Keratinocyte (primary cell): ENCODE results near the gene ZNF24. TPM values are rescaled to one million over a fixed set of nuclear protein-coding genes. Genes with fewer than 3 reads are reported as not detected.

Experiments
- DNase-seq: peaks from one replicate; pipeline ENCODE4 v3.0.0-alpha.2; 2011; ENCODE audit warnings: low read depth, missing footprints, low spot score
- FAIRE-seq: peaks from 2 replicates; lab custom pipeline; 2011; peaks lifted over from hg19 to GRCh38; lab: Jason Lieb, UNC
- H2AFZ ChIP-seq: 2 replicates; pipeline ENCODE4 v1.6.0; 2012; ENCODE audit warnings: low read length, control low read depth, inconsistent platforms; ENCODE audit not compliant: control insufficient read depth
- H3K27ac ChIP-seq: 2 replicates; pipeline ENCODE4 v1.5.1; 2011; ENCODE audit warnings: low read length; ENCODE audit not compliant: control insufficient read depth, insufficient read depth
- H3K27me3 ChIP-seq: 3 replicates; pipeline ENCODE4 v1.6.0; 2011; ENCODE audit warnings: low read length; ENCODE audit not compliant: control insufficient read depth, insufficient read depth; ENCODE audit errors: extremely low read depth
- H3K36me3 ChIP-seq, 2 experiments: 2 replicates in 1 of 2; 3 replicates in 1 of 2; pipeline ENCODE4 v1.5.1; 2011; ENCODE audit warnings: low read length in 2 of 2, mild to moderate bottlenecking in 1 of 2; ENCODE audit not compliant: control insufficient read depth in 2 of 2, insufficient read depth in 2 of 2; ENCODE audit errors: extremely low read depth in 1 of 2
- H3K4me1 ChIP-seq: 3 replicates; pipeline ENCODE4 v1.5.1; 2011; ENCODE audit warnings: low read length; ENCODE audit not compliant: control insufficient read depth, insufficient read depth; ENCODE audit errors: extremely low read depth
- H3K4me2 ChIP-seq: 3 replicates; pipeline ENCODE4 v1.6.0; 2011; ENCODE audit warnings: low read depth, low read length; ENCODE audit not compliant: control insufficient read depth, insufficient read depth; ENCODE audit errors: extremely low read depth
- H3K4me3 ChIP-seq, 3 experiments: fragments of 200-600 bp in 1 of 3; sonication (generic) in 1 of 3; 2 replicates in 2 of 3; 3 replicates in 1 of 3; pipeline ENCODE4 v1.5.1; 2011 to 2016; ENCODE audit warnings: low read length in 3 of 3, mild to moderate bottlenecking in 3 of 3, control low read depth in 2 of 3, inconsistent platforms in 1 of 3, low read depth in 1 of 3, mixed read lengths in 1 of 3, mixed run types in 1 of 3, moderate library complexity in 1 of 3; ENCODE audit not compliant: control insufficient read depth in 2 of 3, insufficient read depth in 2 of 3; ENCODE audit errors: extremely low read depth in 1 of 3
- H3K79me2 ChIP-seq: 2 replicates; pipeline ENCODE4 v1.6.0; 2012; ENCODE audit warnings: low read length; ENCODE audit not compliant: control insufficient read depth, insufficient read depth
- H3K9ac ChIP-seq: 3 replicates; pipeline ENCODE4 v1.6.0; 2011; ENCODE audit warnings: low read length; ENCODE audit not compliant: control insufficient read depth, insufficient read depth; ENCODE audit errors: extremely low read depth
- H3K9me1 ChIP-seq: 3 replicates; pipeline ENCODE4 v1.6.0; 2011; ENCODE audit warnings: low read length; ENCODE audit not compliant: control insufficient read depth, insufficient read depth; ENCODE audit errors: extremely low read depth
- H3K9me3 ChIP-seq: 2 replicates; pipeline ENCODE4 v1.5.1; 2012; ENCODE audit warnings: low read depth, low read length; ENCODE audit not compliant: control insufficient read depth
- H4K20me1 ChIP-seq: 3 replicates; pipeline ENCODE4 v1.6.0; 2011; ENCODE audit warnings: low read length; ENCODE audit not compliant: control insufficient read depth, insufficient read depth; ENCODE audit errors: extremely low read depth
- EZH2 ChIP-seq: IDR thresholded peaks from one replicate; pipeline ENCODE4 v1.6.1; 2012; ENCODE audit warnings: inconsistent platforms, mild to moderate bottlenecking, low read length, moderate library complexity
- dilution Hi-C: fragments of 300-500 bp; cut with MboI; formaldehyde crosslinking; loops from one replicate; pipeline ENCODE4 v1.7.0; 2020; ENCODE audit warnings: low sequenced_read_pairs; ENCODE audit not compliant: extremely low pct_ligation_motif_present
- polyA plus RNA-seq, 5 experiments: library from polyadenylated mRNA; depleted of rRNA in 3 of 5; stranded (reverse) in 3 of 5; stranded (forward) in 1 of 5; unstranded in 1 of 5; fragments of >200 nt; gene quantifications; 1 replicate in 1 of 5; 2 replicates in 3 of 5; 3 replicates in 1 of 5; pipeline versions ENCODE4 v1.2.1 to v1.2.3, GENCODE V29; 2011 to 2012; ENCODE audit warnings: missing spikeins in 2 of 5, low read depth in 1 of 5, low replicate concordance in 1 of 5
- TF ChIP-seq, protein P1 (sequence below), 3 experiments: IDR thresholded peaks in 1 of 3; conservative IDR thresholded peaks in 1 of 3; optimal IDR thresholded peaks in 1 of 3; 2 replicates in 2 of 3; 3 replicates in 1 of 3; pipeline versions ENCODE3 to v1.5.1; 2011; ENCODE audit warnings: low read length in 3 of 3, mild to moderate bottlenecking in 3 of 3, moderate library complexity in 2 of 3, control low read depth in 1 of 3, inconsistent platforms in 1 of 3; ENCODE audit not compliant: insufficient read depth in 2 of 3; ENCODE audit errors: extremely low read depth in 1 of 3

The ZNF24 gene
- polyA plus RNA-seq, 1 donor (not counting 4 experiments of a cell fraction or from before 2014, with no cell fraction given): 20.3 TPM

DNA sequence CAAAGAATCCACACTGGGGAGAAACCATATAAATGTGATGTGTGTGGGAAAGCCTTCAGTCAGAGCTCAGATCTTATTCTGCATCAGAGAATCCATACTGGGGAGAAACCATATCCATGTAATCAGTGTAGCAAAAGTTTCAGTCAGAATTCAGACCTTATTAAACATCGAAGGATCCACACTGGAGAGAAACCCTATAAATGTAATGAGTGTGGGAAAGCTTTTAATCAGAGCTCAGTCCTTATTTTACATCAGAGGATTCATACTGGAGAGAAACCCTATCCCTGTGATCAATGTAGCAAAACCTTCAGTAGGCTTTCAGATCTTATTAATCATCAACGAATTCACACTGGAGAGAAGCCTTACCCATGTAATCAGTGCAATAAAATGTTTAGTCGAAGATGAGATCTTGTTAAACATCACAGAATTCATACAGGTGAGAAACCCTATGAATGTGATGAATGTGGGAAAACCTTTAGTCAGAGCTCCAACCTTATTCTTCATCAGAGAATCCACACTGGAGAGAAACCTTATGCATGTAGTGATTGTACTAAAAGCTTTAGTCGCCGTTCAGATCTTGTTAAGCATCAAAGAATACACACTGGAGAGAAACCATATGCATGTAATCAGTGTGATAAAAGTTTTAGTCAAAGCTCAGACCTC, 37.5 kb downstream of the ZNF24 start:
- Histone ChIP-seq H3K4me1 (peaks cover 5% of the 10 kb centered on the region), H3K9ac (no peak overlapping the region), H3K79me2 (peaks cover 8% of the 10 kb centered on the region), H2AFZ (no peak overlapping the region), H3K4me2 (no peak overlapping the region), H3K9me1 (no peaks in the 10 kb centered on the region), H3K27me3 (no peaks in the 10 kb centered on the region), H3K9me3 (peaks cover 50% of the 10 kb centered on the region), H3K4me3 (no peak overlapping the region), H3K27ac (no peak overlapping the region), H3K36me3 (peaks cover 20 to 23% of the 10 kb centered on the region in 2 experiments), H4K20me1 (no peaks in the 10 kb centered on the region)
- dilution Hi-C loops: no loop called here
- TF ChIP-seq, protein P1, sequence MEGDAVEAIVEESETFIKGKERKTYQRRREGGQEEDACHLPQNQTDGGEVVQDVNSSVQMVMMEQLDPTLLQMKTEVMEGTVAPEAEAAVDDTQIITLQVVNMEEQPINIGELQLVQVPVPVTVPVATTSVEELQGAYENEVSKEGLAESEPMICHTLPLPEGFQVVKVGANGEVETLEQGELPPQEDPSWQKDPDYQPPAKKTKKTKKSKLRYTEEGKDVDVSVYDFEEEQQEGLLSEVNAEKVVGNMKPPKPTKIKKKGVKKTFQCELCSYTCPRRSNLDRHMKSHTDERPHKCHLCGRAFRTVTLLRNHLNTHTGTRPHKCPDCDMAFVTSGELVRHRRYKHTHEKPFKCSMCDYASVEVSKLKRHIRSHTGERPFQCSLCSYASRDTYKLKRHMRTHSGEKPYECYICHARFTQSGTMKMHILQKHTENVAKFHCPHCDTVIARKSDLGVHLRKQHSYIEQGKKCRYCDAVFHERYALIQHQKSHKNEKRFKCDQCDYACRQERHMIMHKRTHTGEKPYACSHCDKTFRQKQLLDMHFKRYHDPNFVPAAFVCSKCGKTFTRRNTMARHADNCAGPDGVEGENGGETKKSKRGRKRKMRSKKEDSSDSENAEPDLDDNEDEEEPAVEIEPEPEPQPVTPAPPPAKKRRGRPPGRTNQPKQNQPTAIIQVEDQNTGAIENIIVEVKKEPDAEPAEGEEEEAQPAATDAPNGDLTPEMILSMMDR (optimal IDR thresholded peaks at IDR 0.05 in 1 of 3, IDR thresholded peaks at IDR 0.05 in 1 of 3, conservative IDR thresholded peaks at IDR 0.05 in 1 of 3; ENCODE audit: extremely low read depth in 1 of 3, insufficient read depth in 2 of 3, low read length in 3 of 3): no peak
- no peak for TF ChIP-seq EZH2
- DNase-seq (no peak), FAIRE-seq (no peak)

DNA sequence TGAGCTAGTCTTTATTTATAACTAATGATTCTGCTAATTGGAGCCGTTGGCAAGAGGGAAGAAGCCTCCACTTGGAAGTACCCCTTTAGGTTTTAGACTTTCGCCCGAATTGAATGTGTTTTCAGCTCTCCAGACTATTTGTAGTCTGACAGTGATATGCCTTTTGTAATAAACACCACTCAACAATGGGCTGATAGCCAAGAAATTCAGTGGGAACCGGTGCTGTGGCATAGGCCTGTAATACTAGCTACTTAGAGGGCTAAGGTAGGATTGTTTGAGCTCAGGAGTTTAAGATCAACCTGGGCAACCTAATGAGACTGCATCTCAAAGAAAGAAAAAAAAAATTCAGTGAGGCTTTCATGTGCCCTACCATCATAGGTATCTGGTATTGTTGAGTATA, 40.6 kb downstream of the ZNF24 start:
- Histone ChIP-seq H3K27me3 (no peaks in the 10 kb centered on the region), H4K20me1 (no peaks in the 10 kb centered on the region), H3K9me3 (peaks cover 45% of the 10 kb centered on the region), H3K9me1 (no peaks in the 10 kb centered on the region), H3K36me3 (peaks cover 20 to 25% of the 10 kb centered on the region in 2 experiments), H3K4me2 (no peak overlapping the region), H3K9ac (no peak overlapping the region), H3K27ac (no peak overlapping the region), H2AFZ (no peak overlapping the region), H3K4me3 (no peak overlapping the region), H3K79me2 (peaks cover 18% of the 10 kb centered on the region), H3K4me1 (no peaks in the 10 kb centered on the region)
- TF ChIP-seq, protein P1 (optimal IDR thresholded peaks at IDR 0.05 in 1 of 3, IDR thresholded peaks at IDR 0.05 in 1 of 3, conservative IDR thresholded peaks at IDR 0.05 in 1 of 3; ENCODE audit: extremely low read depth in 1 of 3, insufficient read depth in 2 of 3, low read length in 3 of 3): no peak
- no peak for TF ChIP-seq EZH2
- dilution Hi-C loops: no loop called here
- FAIRE-seq: no peak
- no peak for DNase-seq
